CD4-positive, alpha-beta T cell treated with Interleukin-12 subunit alpha and Interleukin-12 subunit beta, for 1 hour (primary cell): Measurements from ENCODE around the gene SNX5.

ENCODE experiments used
- DNase-seq: peaks from one replicate; pipeline ENCODE4 v3.0.0-alpha.2; 2020

SNX5 gene

GRCh38 chr20:17910828-17911294, 57.7 kb downstream of the SNX5 start:
- peak; percentile 6 for DNase-seq

GRCh38 chr20:17909869-17910321, 58.7 kb downstream of the SNX5 start:
- DNase-seq: no peak

GRCh38 chr20:17905544-17905943, 63.0 kb downstream of the SNX5 start:
- no peak for DNase-seq

- DNase-seq: peak; percentile 6
Measured at GRCh38 chr20:17904027-17904426, 64.6 kb downstream of the SNX5 start.

- DNase-seq: no peak
Measured at GRCh38 chr20:17902531-17903083, 66.0 kb downstream of the SNX5 start.

- no peak for DNase-seq
Measured at GRCh38 chr20:17901971-17902370, 66.6 kb downstream of the SNX5 start.

GRCh38 chr20:17898548-17898994, 70.0 kb downstream of the SNX5 start:
- peak; percentile 70 for DNase-seq

GRCh38 chr20:17897566-17898307, 70.9 kb downstream of the SNX5 start:
- no peak for DNase-seq

GRCh38 chr20:17896771-17897369, 71.7 kb downstream of the SNX5 start:
- DNase-seq: no peak

- no peak for DNase-seq
Measured at GRCh38 chr20:17896193-17896723, 72.3 kb downstream of the SNX5 start.

GRCh38 chr20:17895641-17896171, 72.9 kb downstream of the SNX5 start:
- no peak for DNase-seq

GRCh38 chr20:17893445-17893844, 75.1 kb downstream of the SNX5 start:
- no peak for DNase-seq

- DNase-seq: no peak
Measured at GRCh38 chr20:17892189-17892938, 76.2 kb downstream of the SNX5 start.
